Activated CD4-positive, alpha-beta T cell treated with anti-CD3 and anti-CD28 coated beads, Interleukin-2, amount 10 ng/mL, durations not matched to agents 7 days and 5 days (primary cell): ENCODE data around the gene LUC7L. TPM values are rescaled to one million over a fixed set of nuclear protein-coding genes. Genes with fewer than 3 reads are reported as not detected.
"Not testable (repeated sequence)": the region's sequence is repeated elsewhere in the genome, so short reads cannot be mapped to it uniquely, and the experiment has no call there.

ENCODE experiments used
- CTCF ChIA-PET: fragments of 350-600 bp; sonication (Branson Sonifier 250); formaldehyde crosslinking; loops from one replicate; lab custom pipeline; 2021; ENCODE audit warnings: antibody characterized with exemption; lab: Charles Lee
- POLR2A ChIA-PET: fragments of 350-600 bp; sonication (Branson Sonifier 250); formaldehyde crosslinking; loops from one replicate; lab custom pipeline; 2021; ENCODE audit warnings: antibody characterized with exemption; lab: Charles Lee
- DNase-seq: peaks from one replicate; pipeline ENCODE4 v3.0.0-alpha.2; 2020
- H3K27ac Mint-ChIP-seq: one replicate; pipeline ENCODE4 v1.8.0; 2021; ENCODE audit warnings: mild to moderate bottlenecking, moderate library complexity, mixed read lengths
- H3K27me3 Mint-ChIP-seq: one replicate; pipeline ENCODE4 v1.8.0; 2021; ENCODE audit warnings: mixed read lengths
- H3K36me3 Mint-ChIP-seq: one replicate; pipeline ENCODE4 v1.8.0; 2021; ENCODE audit warnings: low read depth, mixed read lengths
- H3K4me1 Mint-ChIP-seq: one replicate; pipeline ENCODE4 v1.8.0; 2021; ENCODE audit warnings: mixed read lengths
- H3K4me3 Mint-ChIP-seq: one replicate; pipeline ENCODE4 v1.8.0; 2021; ENCODE audit warnings: mild to moderate bottlenecking, moderate library complexity, mixed read lengths
- H3K9me3 Mint-ChIP-seq: one replicate; pipeline ENCODE4 v1.8.0; 2021; ENCODE audit warnings: mixed read lengths
- total RNA-seq, 2 experiments: library from RNA; stranded (reverse); gene quantifications; one replicate each; pipeline ENCODE4 v1.2.3, GENCODE V29; 2021

Gene LUC7L
- total RNA-seq, 2 experiments from 2014 or later: 52.6 to 53.7 TPM

- POLR2A ChIA-PET: no interaction called here
- Mint-ChIP-seq H3K4me3 (no peak overlapping the region), H3K36me3 (peaks cover 2% of the 10 kb centered on the region), H3K4me1 (peaks cover 5% of the 10 kb centered on the region), H3K9me3 (no peaks in the 10 kb centered on the region), H3K27me3 (peaks cover 26% of the 10 kb centered on the region), H3K27ac (no peak overlapping the region)
- CTCF ChIA-PET: interaction anchor here (0.7 to 2.4 kb wide), 8 partner anchors 10 to 116 kb away, joined by 3 to 9 read pairs (median 5); partner anchors contain the start of gene RHBDF1
- peak; percentile 86 for DNase-seq
Measured at GRCh38 chr16:180681-181564, 48.3 kb downstream of the LUC7L start.

GRCh38 chr16:180101-180675, 49.1 kb downstream of the LUC7L start, which contains the start of gene HBQ1:
Gene HBQ1 (plus strand): TSS chr16:180459. CDS start chr16:180487, 28 bp downstream.
- Mint-ChIP-seq H3K36me3 (peaks cover 1% of the 10 kb centered on the region), H3K4me3 (no peak within 1 kb of the TSS), H3K27me3 (peaks cover 31% of the 10 kb centered on the region), H3K9me3 (no peaks in the 10 kb centered on the region), H3K27ac (no peak within 1 kb of the TSS), H3K4me1 (peaks cover 10% of the 10 kb centered on the region)
- DNase-seq: no peak
- ChIA-PET CTCF (interaction anchor here (1.0 to 2.4 kb wide), 2 partner anchors 9 to 12 kb away, joined by 3 to 7 read pairs; no protein-coding TSS in a partner anchor), POLR2A (no interaction called here)

GRCh38 chr16:179211-180092, 49.8 kb downstream of the LUC7L start:
- Mint-ChIP-seq H3K27me3 (peaks cover 38% of the 10 kb centered on the region), H3K27ac (no peak overlapping the region), H3K4me1 (peaks cover 14% of the 10 kb centered on the region), H3K36me3 (no peaks in the 10 kb centered on the region), H3K4me3 (no peak overlapping the region), H3K9me3 (no peaks in the 10 kb centered on the region)
- ChIA-PET POLR2A (no interaction called here), CTCF (interaction anchor here (2.4 kb wide), 1 partner anchor 11 kb away, joined by 7 read pairs; no protein-coding TSS in a partner anchor)
- no peak for DNase-seq

- Mint-ChIP-seq H3K9me3 (no peaks in the 10 kb centered on the region), H3K4me3 (no peak overlapping the region), H3K4me1 (peaks cover 15% of the 10 kb centered on the region), H3K27ac (no peak overlapping the region), H3K36me3 (no peaks in the 10 kb centered on the region), H3K27me3 (peaks cover 43% of the 10 kb centered on the region)
- CTCF ChIA-PET: interaction anchor here (2.4 kb wide), 1 partner anchor 11 kb away, joined by 7 read pairs; no protein-coding TSS in a partner anchor
- POLR2A ChIA-PET: no interaction called here
- no peak for DNase-seq
Measured at GRCh38 chr16:178668-179015, 50.6 kb downstream of the LUC7L start.

- Mint-ChIP-seq H3K36me3 (no peaks in the 10 kb centered on the region), H3K27ac (no peak overlapping the region), H3K9me3 (no peaks in the 10 kb centered on the region), H3K4me3 (no peak overlapping the region), H3K4me1 (peaks cover 16% of the 10 kb centered on the region), H3K27me3 (peaks cover 47% of the 10 kb centered on the region)
- DNase-seq: no peak
- ChIA-PET CTCF (interaction anchor here (2.4 kb wide), 1 partner anchor 10 kb away, joined by 7 read pairs; no protein-coding TSS in a partner anchor), POLR2A (no interaction called here)
Measured at GRCh38 chr16:177981-178667, 51.1 kb downstream of the LUC7L start.

- DNase-seq: no peak
- no peaks in the 10 kb centered on the region for H3K9me3 Mint-ChIP-seq
- no peak overlapping the region for H3K27ac Mint-ChIP-seq
- POLR2A ChIA-PET: no interaction called here
- no peaks in the 10 kb centered on the region for H3K36me3 Mint-ChIP-seq
- H3K4me1 Mint-ChIP-seq: peaks cover 16% of the 10 kb centered on the region
- H3K4me3 Mint-ChIP-seq: no peak overlapping the region
- CTCF ChIA-PET: no interaction called here
- peaks cover 47% of the 10 kb centered on the region for H3K27me3 Mint-ChIP-seq
Measured at GRCh38 chr16:177394-177822, 51.8 kb downstream of the LUC7L start.

- H3K4me1 Mint-ChIP-seq: peaks cover 16% of the 10 kb centered on the region
- H3K4me3 Mint-ChIP-seq: peak within 1 kb of the TSS; percentile 40
- H3K27ac Mint-ChIP-seq, H3K9me3 Mint-ChIP-seq, DNase-seq, CTCF ChIA-PET, H3K36me3 Mint-ChIP-seq, POLR2A ChIA-PET: not testable (repeated sequence)
- peaks cover 49% of the 10 kb centered on the region for H3K27me3 Mint-ChIP-seq
Measured at GRCh38 chr16:176477-177382, 52.5 kb downstream of the LUC7L start, which contains the start of gene HBA1. Gene HBA1 (plus strand): TSS chr16:176680. CDS start chr16:176717, 37 bp downstream.

GRCh38 chr16:176006-176405, 53.2 kb downstream of the LUC7L start:
- H3K4me3 Mint-ChIP-seq, H3K9me3 Mint-ChIP-seq, POLR2A ChIA-PET, H3K27ac Mint-ChIP-seq, CTCF ChIA-PET, DNase-seq, H3K36me3 Mint-ChIP-seq: not testable (repeated sequence)
- peaks cover 53% of the 10 kb centered on the region for H3K27me3 Mint-ChIP-seq
- peaks cover 15% of the 10 kb centered on the region for H3K4me1 Mint-ChIP-seq

- Mint-ChIP-seq H3K4me3 (peak overlapping the region; percentile 40), H3K36me3 (no peaks in the 10 kb centered on the region), H3K27ac (no peak overlapping the region), H3K27me3 (peaks cover 58% of the 10 kb centered on the region), H3K4me1 (peaks cover 15% of the 10 kb centered on the region), H3K9me3 (no peaks in the 10 kb centered on the region)
- CTCF ChIA-PET: interaction anchor here (0.6 kb wide), 1 partner anchor 17 kb away, joined by 3 read pairs; no protein-coding TSS in a partner anchor
- no peak for DNase-seq
- POLR2A ChIA-PET: no interaction called here
Measured at GRCh38 chr16:175011-175949, 54.0 kb downstream of the LUC7L start.

GRCh38 chr16:173928-174769, 55.1 kb downstream of the LUC7L start:
- H3K9me3 Mint-ChIP-seq, H3K4me3 Mint-ChIP-seq, H3K27ac Mint-ChIP-seq, CTCF ChIA-PET, DNase-seq, H3K36me3 Mint-ChIP-seq, POLR2A ChIA-PET: not testable (repeated sequence)
- Mint-ChIP-seq H3K27me3 (peaks cover 55% of the 10 kb centered on the region), H3K4me1 (peaks cover 13% of the 10 kb centered on the region)
